PFSK-1 (cell line): Measurements from ENCODE around the gene CASQ2.

Source experiments
- FOXP2 ChIP-seq: optimal IDR thresholded peaks from 2 replicates; pipeline ENCODE3; 2011; ENCODE audit warnings: borderline replicate concordance, control low read depth, inconsistent platforms; ENCODE audit not compliant: insufficient read depth; ENCODE audit errors: extremely low read length, extremely low read depth
- POLR2AphosphoS5 ChIP-seq: IDR thresholded peaks from 2 replicates; pipeline ENCODE4 v1.6.1; 2012; ENCODE audit warnings: low read depth, mild to moderate bottlenecking, control low read depth, low read length, moderate library complexity
- REST ChIP-seq, 2 experiments: IDR thresholded peaks; 2 replicates each; pipeline versions ENCODE4 v1.6.1 to v1.8.0; 2011 to 2012; ENCODE audit warnings: low read depth in 2 of 2, low read length in 2 of 2, control low read depth in 1 of 2, inconsistent platforms in 1 of 2, mild to moderate bottlenecking in 1 of 2, moderate library complexity in 1 of 2; ENCODE audit not compliant: insufficient read depth in 1 of 2
- SIN3A ChIP-seq: IDR thresholded peaks from 2 replicates; pipeline ENCODE4 v1.6.1; 2012; ENCODE audit warnings: mild to moderate bottlenecking, low read length, moderate library complexity, borderline replicate concordance; ENCODE audit not compliant: insufficient read depth
- TAF1 ChIP-seq: IDR thresholded peaks from 2 replicates; pipeline ENCODE4 v1.6.1; 2012; ENCODE audit warnings: low read length, control low read depth, borderline replicate concordance; ENCODE audit not compliant: insufficient read depth

The CASQ2 gene

DNA sequence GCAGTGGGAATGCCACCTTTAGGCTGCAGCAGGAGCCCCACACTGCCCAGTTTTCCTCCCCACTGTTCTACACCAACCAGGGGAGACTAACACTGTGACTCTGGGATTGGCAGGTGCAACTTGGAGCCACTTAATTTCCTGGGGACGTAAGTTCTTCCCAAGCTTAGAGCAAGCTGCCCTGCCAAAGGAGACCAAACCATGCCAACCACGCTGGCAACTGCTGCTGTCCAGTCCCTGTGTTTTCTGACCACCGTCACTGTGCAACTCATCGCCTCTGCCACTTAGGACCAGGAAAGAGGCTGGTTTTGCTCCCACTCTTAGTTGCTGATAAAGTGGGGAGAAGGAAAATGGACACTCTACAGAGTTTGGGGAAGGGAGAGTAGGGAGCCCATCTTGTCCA, 76.3 kb downstream of the CASQ2 start:
- no peak for TF ChIP-seq SIN3A
- TF ChIP-seq REST (IDR thresholded peaks at IDR 0.05; ENCODE audit: insufficient read depth in 1 of 2, low read depth in 2 of 2, low read length in 2 of 2), result no peak
- TF ChIP-seq POLR2AphosphoS5, result no peak
- no peak for TF ChIP-seq FOXP2
- TF ChIP-seq TAF1, result no peak

GRCh38 chr1:115690972-115691371, 77.5 kb downstream of the CASQ2 start:
- no peak for TF ChIP-seq POLR2AphosphoS5
- no peak for TF ChIP-seq SIN3A
- TF ChIP-seq TAF1, result no peak
- no peak for TF ChIP-seq FOXP2
- no peak for TF ChIP-seq REST (IDR thresholded peaks at IDR 0.05; ENCODE audit: insufficient read depth in 1 of 2, low read depth in 2 of 2, low read length in 2 of 2)

GRCh38 chr1:115687744-115688143, 80.8 kb downstream of the CASQ2 start:
- TF ChIP-seq FOXP2 (no peak), SIN3A (no peak), POLR2AphosphoS5 (no peak)

GRCh38 chr1:115685029-115685705, 83.3 kb downstream of the CASQ2 start:
- TF ChIP-seq TAF1, result no peak
- no peak for TF ChIP-seq SIN3A
- TF ChIP-seq REST (IDR thresholded peaks at IDR 0.05; ENCODE audit: insufficient read depth in 1 of 2, low read depth in 2 of 2, low read length in 2 of 2), result no peak
- no peak for TF ChIP-seq FOXP2
- TF ChIP-seq POLR2AphosphoS5, result no peak

- TF ChIP-seq SIN3A (no peak), FOXP2 (no peak), TAF1 (no peak), REST (IDR thresholded peaks at IDR 0.05; ENCODE audit: insufficient read depth in 1 of 2, low read depth in 2 of 2, low read length in 2 of 2) (no peak), POLR2AphosphoS5 (no peak)
Measured at GRCh38 chr1:115682792-115683191, 85.7 kb downstream of the CASQ2 start.
